Stimulated activated CD4-positive, alpha-beta T cell treated with anti-CD3 and anti-CD28 coated beads, Interleukin-15, amount 100 ng/mL, for 48 hours (primary cell): Measurements from ENCODE around the gene PHF20.
A peak's percentile ranks its signal among the peaks of the same experiment; 100 is the strongest.
"Not testable (repeated sequence)": the region's sequence is repeated elsewhere in the genome, so short reads cannot be mapped to it uniquely, and the experiment has no call there.

ENCODE experiments used
- DNase-seq, 2 donors: peaks; one replicate each; pipeline ENCODE4 v3.0.0-alpha.2; 2020; ENCODE audit warnings: low read depth in 2 of 2

Gene PHF20

GRCh38 chr20:35920523-35920922, 148.7 kb downstream of the PHF20 start:
- DNase-seq = no peak

- DNase-seq = no peak
These were observed 157.5 kb downstream of the PHF20 start for GRCh38 chr20:35929301-35929700.

GRCh38 chr20:35934050-35934449, 162.2 kb downstream of the PHF20 start:
- DNase-seq = no peak

- DNase-seq = no peak
These were observed 167.4 kb downstream of the PHF20 start for GRCh38 chr20:35939264-35939663.

- DNase-seq = no peak
These were observed 169.8 kb downstream of the PHF20 start for GRCh38 chr20:35941620-35942019.

- no peak for DNase-seq
These were observed 170.4 kb downstream of the PHF20 start for GRCh38 chr20:35942243-35942642.

- no peak for DNase-seq
These were observed 175.7 kb downstream of the PHF20 start for GRCh38 chr20:35947489-35947888.

- DNase-seq = no peak
These were observed 176.1 kb downstream of the PHF20 start for GRCh38 chr20:35947907-35948306.

- no peak for DNase-seq
These were observed 178.3 kb downstream of the PHF20 start for GRCh38 chr20:35950093-35950492.

GRCh38 chr20:35952080-35952479, 180.3 kb downstream of the PHF20 start:
- not testable (repeated sequence) for DNase-seq

GRCh38 chr20:35952480-35953386, 180.9 kb downstream of the PHF20 start:
- DNase-seq = no peak

GRCh38 chr20:35953387-35954199, 181.8 kb downstream of the PHF20 start:
- peak; percentile 42 to 49 for DNase-seq

GRCh38 chr20:35954200-35954906, 182.5 kb downstream of the PHF20 start, which contains the start of gene SCAND1:
Gene SCAND1 (minus strand): TSS chr20:35954502. CDS start chr20:35954284, 218 bp downstream.
- peak; percentile 93 to 99 for DNase-seq

GRCh38 chr20:35954907-35955251, 183.1 kb downstream of the PHF20 start:
- no peak for DNase-seq

- DNase-seq = no peak
These were observed 184.8 kb downstream of the PHF20 start for GRCh38 chr20:35956616-35957015.

GRCh38 chr20:35959291-35959690, 187.5 kb downstream of the PHF20 start:
- DNase-seq = not testable (repeated sequence)

- no peak for DNase-seq
These were observed 192.1 kb downstream of the PHF20 start for GRCh38 chr20:35963878-35964277.

- no peak for DNase-seq
These were observed 196.3 kb downstream of the PHF20 start, which contains the start of gene CNBD2 for GRCh38 chr20:35967979-35968640. Gene CNBD2 (plus strand): TSS chr20:35968590. CDS start chr20:35968763, 173 bp downstream.

GRCh38 chr20:35968930-35969329, 197.1 kb downstream of the PHF20 start:
- DNase-seq = no peak

GRCh38 chr20:35971981-35972380, 200.2 kb downstream of the PHF20 start:
- DNase-seq = no peak

- no peak for DNase-seq
These were observed 200.6 kb downstream of the PHF20 start for GRCh38 chr20:35972462-35972861.
